GM21515 (cell line): ENCODE data around the gene EPN3.
A peak's percentile ranks its signal among the peaks of the same experiment; 100 is the strongest.

Source experiments
- ATAC-seq: cut with Tn5 transposase; IDR thresholded peaks from one replicate; pipeline ENCODE4 v1.9.1; 2021; ENCODE audit not compliant: unreplicated experiment

Gene EPN3

GRCh38 chr17:50533720-50534148, 1.2 kb downstream of the EPN3 start:
- ATAC-seq = no peak

- ATAC-seq = no peak
Measured at GRCh38 chr17:50534222-50534978, 1.9 kb downstream of the EPN3 start.

- no peak for ATAC-seq
Measured at GRCh38 chr17:50534979-50535326, 2.4 kb downstream of the EPN3 start.

GRCh38 chr17:50535407-50535806, 2.9 kb downstream of the EPN3 start:
- no peak for ATAC-seq

- ATAC-seq = no peak
Measured at GRCh38 chr17:50536683-50537646, 4.4 kb downstream of the EPN3 start.

- ATAC-seq = no peak
Measured at GRCh38 chr17:50537721-50538548, 5.4 kb downstream of the EPN3 start.

GRCh38 chr17:50538549-50539410, 6.2 kb downstream of the EPN3 start:
- ATAC-seq = no peak

- no peak for ATAC-seq
Measured at GRCh38 chr17:50539762-50540559, 7.4 kb downstream of the EPN3 start.

- no peak for ATAC-seq
Measured at GRCh38 chr17:50540560-50541401, 8.2 kb downstream of the EPN3 start.

- ATAC-seq = no peak
Measured at GRCh38 chr17:50541402-50541715, 8.8 kb downstream of the EPN3 start.

- ATAC-seq = peak; percentile 69
Measured at GRCh38 chr17:50541716-50542688, 9.5 kb downstream of the EPN3 start.

GRCh38 chr17:50542795-50543774, 10.6 kb downstream of the EPN3 start:
- no peak for ATAC-seq

- no peak for ATAC-seq
Measured at GRCh38 chr17:50544516-50544915, 12.0 kb downstream of the EPN3 start.

- no peak for ATAC-seq
Measured at GRCh38 chr17:50545311-50545710, 12.8 kb downstream of the EPN3 start.

- ATAC-seq = no peak
Measured at GRCh38 chr17:50546701-50547034, 14.1 kb downstream of the EPN3 start.

- peak; percentile 63 for ATAC-seq
Measured at GRCh38 chr17:50547035-50547735, 14.7 kb downstream of the EPN3 start, which contains the start of gene SPATA20. TSS of gene SPATA20 (plus strand) at chr17:50547174. CDS start at chr17:50547209, 35 bp downstream.
